Sigmoid colon (tissue), 4 donors: Measurements from ENCODE around the gene SIM1.

Source experiments
- CTCF ChIP-seq, 4 experiments: fragments of 450-650 bp in 3 of 4; fragments of 200-600 bp in 1 of 4; IDR thresholded peaks; one replicate each; pipeline ENCODE4 v1.5.1; 2016 to 2019; ENCODE audit warnings: antibody characterized with exemption in 4 of 4, mild to moderate bottlenecking in 3 of 4, moderate library complexity in 2 of 4
- EP300 ChIP-seq, 4 donors: sonication (generic); formaldehyde crosslinking; IDR thresholded peaks; one replicate each; pipeline ENCODE4 v1.6.1; 2017; ENCODE audit warnings: antibody characterized with exemption in 4 of 4
- POLR2AphosphoS5 ChIP-seq, 4 donors: sonication (generic); formaldehyde crosslinking; IDR thresholded peaks; one replicate each; pipeline ENCODE4 v1.6.1; 2017; ENCODE audit warnings: antibody characterized with exemption in 4 of 4

- TF ChIP-seq CTCF (IDR thresholded peaks at IDR 0.05) (no peak), POLR2AphosphoS5 (IDR thresholded peaks at IDR 0.05) (no peak), EP300 (IDR thresholded peaks at IDR 0.05) (no peak)
Observed at GRCh38 chr6:100435299-100435698, 29.4 kb downstream of the SIM1 start.
